T47D (cell line): ENCODE measurements around the gene COMMD9.
"Not testable (repeated sequence)": the region's sequence is repeated elsewhere in the genome, so short reads cannot be mapped to it uniquely, and the experiment has no call there.

Experiments used
- DNase-seq, 2 experiments: peaks; one replicate each; pipeline versions ENCODE4 v3.0.0 to v3.0.0-alpha.2; 2011 to 2012; ENCODE audit warnings: low read depth in 1 of 2, low spot score in 1 of 2
- JUND ChIP-seq: IDR thresholded peaks from 2 replicates; pipeline ENCODE4 v1.6.1; 2012; ENCODE audit warnings: low read depth
- in situ Hi-C: cut with HindIII; loops from 2 replicates; pipeline ENCODE4 v1.10.0; 2016; ENCODE audit warnings: low sequenced_read_pairs, low pct_unique_long_range_greater_than_20kb

The COMMD9 gene

DNA sequence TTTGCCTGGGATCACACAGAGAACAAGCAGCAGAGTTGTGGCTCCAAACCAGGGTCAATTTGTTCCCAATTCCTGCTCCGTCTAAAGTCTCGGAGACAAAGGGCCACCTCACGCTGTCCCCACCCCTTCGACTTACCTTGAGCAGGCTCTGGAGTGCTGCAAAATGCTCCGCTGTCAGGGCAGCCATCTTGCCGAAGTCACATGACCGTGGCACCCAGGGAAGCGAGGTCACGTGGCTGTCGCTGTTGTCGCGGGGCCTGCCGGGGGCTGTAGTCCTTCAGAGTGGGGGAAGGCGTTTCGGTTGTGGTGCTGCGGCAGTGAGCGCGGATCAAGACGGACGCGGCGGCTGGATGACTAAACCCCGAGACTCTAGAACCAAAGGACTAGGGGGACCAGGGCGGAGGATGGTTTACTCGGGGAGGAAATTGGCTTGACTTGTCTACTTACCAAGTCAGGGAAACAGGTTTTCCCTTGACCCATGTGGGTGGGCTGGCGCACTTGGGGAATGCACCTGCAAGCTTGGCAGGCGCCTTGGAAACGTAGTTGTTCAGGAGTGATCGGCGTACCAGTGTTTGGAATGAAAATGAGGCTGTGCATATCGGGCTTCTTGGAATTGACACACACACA lies at the start of gene COMMD9:
TSS of gene COMMD9 (minus strand) at position 199 of the 627 bp plus-strand sequence. CDS start at position 187, 12 bp downstream.
- peak; percentile 84 to 96 for DNase-seq
- in situ Hi-C loops = no loop called here
- no peak for TF ChIP-seq JUND

DNA sequence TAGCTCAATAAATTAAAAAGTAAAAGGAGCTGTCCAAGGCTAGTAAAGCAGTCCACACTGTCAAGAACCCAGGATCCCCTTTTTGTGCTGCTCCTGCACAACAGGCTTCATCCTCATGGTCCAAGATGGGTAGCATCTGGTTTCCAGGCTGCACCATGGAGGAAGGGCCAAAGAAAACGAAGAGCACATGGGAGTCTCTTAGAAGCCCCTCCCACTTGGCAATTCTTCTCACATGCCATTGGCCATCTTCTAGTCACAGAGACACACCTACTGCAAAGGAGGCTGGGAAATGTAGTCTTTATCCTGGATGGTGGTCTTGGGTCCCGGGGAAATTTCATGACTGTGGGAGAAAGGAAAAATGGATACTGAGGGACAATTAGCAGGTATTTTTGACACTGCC lies 44.7 kb upstream of the COMMD9 start:
- TF ChIP-seq JUND = no peak
- in situ Hi-C loops = no loop called here
- peak in 1 of 2 experiments; percentile 77 for DNase-seq

DNA sequence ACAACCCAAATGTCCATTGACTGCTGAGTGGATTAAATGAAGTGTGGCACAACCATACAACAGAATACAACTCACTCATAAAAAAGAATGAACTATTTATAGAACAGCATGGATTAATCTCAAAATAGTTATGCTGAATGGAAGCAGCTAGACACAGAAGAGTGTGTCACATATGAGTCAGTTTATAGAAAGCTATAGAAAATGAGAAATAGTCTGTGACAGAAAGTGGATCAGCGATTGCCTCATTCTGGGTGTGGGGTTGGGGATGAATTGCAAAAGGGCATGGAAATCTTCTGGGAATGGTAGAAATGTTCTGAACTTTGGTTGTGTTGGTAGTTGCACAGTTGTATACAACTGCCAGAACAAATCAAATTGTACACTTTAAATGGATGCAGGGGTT lies 44.2 kb upstream of the COMMD9 start:
- in situ Hi-C loops = no loop called here
- no peak for DNase-seq
- no peak for TF ChIP-seq JUND

DNA sequence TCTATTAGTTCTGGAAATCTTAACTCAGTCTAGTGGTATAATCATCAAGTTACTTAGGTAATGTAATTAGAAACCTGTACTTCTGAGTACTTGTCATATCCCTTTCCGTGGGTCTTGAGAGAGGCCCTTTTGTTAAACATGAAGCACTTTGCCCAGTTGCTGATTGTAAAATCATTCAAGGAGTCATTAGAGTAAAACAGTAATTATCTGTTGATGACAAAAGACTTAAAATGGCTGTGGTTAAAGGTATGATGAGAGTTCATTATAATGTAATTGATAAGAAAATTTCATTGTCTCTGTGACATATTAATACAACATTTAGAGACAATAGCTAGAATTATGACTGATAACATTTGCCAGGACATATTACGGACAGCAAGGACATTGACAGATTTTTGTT lies 41.2 kb upstream of the COMMD9 start:
- TF ChIP-seq JUND = no peak
- DNase-seq = no peak
- in situ Hi-C loops = no loop called here

DNA sequence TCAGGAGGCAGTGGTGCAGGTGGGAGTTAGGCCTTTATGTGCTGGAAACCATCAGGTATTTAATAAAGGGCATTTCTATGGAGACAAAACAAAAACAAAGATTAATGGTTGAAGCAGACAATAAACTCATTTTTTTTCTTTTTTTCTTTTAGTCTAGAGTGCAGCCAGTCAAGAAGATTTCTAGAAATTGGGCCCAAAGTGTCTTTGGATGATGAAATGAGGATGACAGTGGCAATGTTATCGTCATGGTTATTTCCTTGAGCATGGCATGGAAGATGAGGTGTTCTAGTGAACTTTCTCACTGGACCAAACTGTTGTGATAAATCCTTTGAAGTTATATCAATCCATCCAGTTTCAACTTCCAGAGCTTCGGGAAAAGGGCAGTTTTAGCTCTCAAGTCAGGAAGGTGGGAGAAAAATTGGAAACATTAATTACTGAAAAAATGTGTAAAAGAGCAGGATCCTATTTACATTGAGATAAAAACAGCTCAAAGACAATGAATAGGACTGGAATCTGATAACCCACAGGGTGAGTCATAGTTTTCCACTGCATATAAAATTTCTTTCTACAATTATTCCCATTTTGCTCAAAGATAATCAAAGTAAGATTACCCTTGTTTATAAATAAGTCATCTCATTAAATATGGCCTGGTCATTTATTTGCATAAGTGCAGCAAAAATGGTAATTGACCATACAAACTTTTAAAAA lies 39.9 kb upstream of the COMMD9 start:
- in situ Hi-C loops = no loop called here
- no peak for DNase-seq
- no peak for TF ChIP-seq JUND

DNA sequence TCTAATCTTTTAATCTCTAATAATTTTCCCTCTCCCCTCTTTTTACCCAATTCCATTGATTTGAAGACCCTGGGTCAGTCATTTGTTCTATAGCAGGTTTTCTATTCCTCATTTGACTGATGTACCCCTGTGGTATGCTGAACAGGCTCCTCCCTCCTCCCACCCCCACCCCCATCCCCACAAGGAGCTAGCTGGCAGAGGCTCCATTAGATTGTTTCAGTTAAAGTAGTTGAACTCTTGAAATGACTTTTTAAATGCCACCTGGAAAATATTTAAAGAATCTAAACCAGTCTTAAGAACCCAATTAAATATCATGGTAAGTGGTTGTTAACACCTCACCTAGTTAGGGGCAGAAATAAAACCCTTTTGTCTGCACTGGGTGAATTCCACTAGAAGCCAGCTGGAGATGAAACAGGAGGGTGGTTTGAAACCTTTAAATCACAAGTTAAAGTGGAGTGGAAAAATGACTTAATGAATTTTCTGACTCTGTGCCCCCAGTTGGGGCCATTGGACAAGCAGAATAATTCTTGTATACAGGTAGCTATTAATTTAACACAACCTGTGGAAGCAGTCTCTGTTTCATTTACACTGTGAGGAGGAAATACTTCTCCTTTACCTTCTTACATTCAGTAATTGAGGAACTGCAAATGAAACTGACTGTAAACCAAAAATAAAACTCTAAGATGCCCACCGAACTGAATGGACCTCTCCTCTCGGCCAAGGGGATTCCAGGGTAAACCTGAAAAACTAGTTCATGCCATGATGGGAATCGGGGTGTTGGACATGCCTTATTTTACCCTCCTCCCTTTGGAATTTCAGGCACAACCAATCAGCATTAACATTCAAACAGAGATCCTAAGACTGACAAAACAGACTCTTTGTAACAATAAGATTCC lies 37.5 kb upstream of the COMMD9 start:
- peak in 1 of 2 experiments; percentile 63 for DNase-seq
- no peak for TF ChIP-seq JUND
- in situ Hi-C loops = no loop called here

DNA sequence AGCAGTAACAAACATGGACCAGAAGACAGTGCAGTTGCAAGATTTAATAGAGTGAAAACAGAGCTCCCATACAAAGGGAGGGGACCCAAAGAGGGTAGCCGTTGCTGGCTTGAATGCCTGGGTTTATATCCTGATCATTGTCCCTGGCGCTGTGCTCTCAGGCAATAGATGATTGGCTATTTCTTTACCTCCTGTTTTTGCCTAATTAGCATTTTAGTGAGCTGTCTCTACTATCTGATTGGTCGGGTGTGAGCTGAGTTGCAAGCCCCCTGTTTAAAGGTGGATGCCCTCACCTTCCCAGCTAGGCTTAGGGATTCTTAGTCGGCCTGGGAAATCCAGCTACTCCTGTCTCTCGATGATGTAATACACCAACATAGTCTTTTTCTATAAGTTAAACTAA lies 36.2 kb upstream of the COMMD9 start:
- DNase-seq, in situ Hi-C loops: not testable (repeated sequence)

DNA sequence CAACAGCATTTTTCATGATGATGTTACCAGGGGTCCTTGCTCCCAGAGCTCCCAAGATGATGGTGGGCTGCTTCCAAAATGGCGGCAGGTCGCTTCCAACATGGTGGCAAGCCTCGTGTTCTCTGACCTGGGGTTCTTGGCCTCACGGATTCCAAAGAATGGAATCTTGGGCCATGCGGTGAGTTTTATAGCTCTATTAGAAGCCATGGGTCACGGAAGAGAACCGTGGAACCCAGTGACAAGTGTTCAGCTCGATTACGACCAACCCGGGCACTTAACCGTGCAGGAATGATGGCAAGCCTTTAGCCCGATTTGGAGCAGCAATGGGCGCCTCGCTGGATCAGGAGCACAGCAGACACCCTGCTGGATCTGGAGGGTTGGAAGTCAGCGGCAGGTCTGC lies 35.7 kb upstream of the COMMD9 start:
- in situ Hi-C loops, DNase-seq: not testable (repeated sequence)

DNA sequence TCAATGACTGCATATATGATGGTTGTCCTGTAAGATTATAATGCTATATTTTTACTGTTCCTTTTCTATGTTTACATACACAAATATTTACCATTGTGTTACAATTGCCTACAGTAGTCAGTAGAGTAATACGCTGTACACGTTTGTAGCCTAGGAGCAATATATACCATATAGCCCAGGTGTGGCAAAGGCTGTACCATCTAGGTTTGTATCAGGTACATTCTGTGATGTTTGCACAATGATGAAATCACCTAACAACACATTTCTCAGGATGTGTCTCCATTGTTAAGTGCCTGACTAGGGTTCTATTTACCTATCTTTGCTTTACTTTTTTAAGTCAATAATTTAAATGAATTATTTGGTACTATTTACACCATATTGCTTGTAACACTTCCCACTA lies 28.8 kb upstream of the COMMD9 start:
- DNase-seq = peak in 1 of 2 experiments; percentile 38
- TF ChIP-seq JUND = no peak
- in situ Hi-C loops = no loop called here

DNA sequence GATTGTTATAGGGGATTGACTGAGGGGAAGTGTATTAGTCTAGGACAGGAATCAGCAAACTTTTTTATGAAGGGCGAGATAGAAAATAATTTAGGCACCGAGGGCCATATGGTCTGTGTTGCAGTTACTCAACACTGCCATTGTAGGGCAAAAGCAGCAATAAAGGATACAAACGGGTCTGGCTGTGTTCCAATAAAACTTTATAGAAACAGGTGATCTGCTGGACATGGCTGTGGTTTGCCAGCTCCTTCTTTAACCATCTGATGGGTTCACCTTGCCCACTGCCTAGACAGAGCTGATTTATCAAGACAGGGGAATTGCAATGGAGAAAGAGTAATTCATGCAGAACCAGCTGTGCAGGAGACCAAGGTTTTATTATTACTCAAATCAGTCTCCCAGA lies 26.8 kb upstream of the COMMD9 start:
- DNase-seq = no peak
- no peak for TF ChIP-seq JUND
- in situ Hi-C loops = no loop called here

DNA sequence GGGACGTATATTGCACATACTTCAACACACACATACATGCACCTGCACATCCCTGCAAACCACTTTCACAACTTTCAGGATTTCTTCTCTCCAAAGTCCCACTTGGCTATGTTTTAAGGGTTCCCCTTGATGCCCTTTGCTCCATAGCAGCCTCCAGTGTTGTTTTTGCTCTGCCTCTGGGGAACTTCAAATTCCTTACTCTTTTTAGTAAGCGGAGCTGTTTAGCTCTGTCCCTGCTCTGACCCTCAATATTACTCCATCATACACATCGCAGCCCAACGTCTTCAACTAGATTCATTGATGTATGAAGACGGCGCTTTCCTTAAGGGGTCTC lies 25.2 kb upstream of the COMMD9 start:
- in situ Hi-C loops = no loop called here
- no peak for DNase-seq
- no peak for TF ChIP-seq JUND

DNA sequence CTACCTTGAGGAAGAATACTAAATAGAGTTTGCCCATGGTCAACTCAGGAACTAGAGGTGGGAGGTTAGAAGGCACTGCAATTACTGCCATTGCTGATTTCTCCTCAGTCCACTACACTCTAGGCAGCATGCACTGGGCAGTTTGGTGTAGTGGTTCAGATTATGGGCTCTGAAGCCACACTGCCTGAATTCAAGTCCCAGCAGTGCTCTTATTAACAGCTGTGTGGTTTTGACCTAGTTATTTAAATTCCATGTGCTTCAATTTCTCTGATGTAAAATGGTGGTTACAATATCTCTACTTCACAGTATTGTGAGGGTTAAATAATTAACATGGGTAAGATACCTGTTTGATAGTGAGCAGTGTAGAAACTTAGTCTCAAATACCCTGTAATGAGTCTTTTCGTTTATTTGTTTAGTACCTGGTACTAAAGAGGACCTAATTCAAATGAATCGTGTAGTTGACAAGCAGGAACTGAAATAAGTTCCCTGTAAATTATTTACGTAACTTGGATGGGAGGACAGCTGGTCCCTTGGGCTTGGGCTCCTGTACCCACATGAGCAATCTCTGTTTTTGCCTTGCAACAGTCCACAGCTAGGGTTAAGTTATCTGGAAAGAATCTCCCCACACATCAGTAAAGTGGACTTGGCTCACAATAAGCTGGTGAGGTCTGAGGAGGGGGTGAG lies 24.7 kb upstream of the COMMD9 start:
- no peak for TF ChIP-seq JUND
- in situ Hi-C loops = no loop called here
- DNase-seq = no peak
